ENCODE data around the gene USP54.

USP54 gene

GRCh38 chr10:73494213-73494612 is 96.9 kb downstream of the USP54 start:
- Histone ChIP-seq H3K36me3 (ENCODE audit: control insufficient read depth, insufficient read depth, low read length, severe bottlenecking) (peaks cover 3% of the 10 kb centered on the region), H3K9me3 (ENCODE audit: control insufficient read depth, low read length) (no peaks in the 10 kb centered on the region), H3K9ac (ENCODE audit: low read length) (peak overlapping the region; percentile 100), H3K27me3 (replicated peaks; ENCODE audit: control insufficient read depth, insufficient read depth, low read length) (no peaks in the 10 kb centered on the region), H3K4me3 (ENCODE audit: low read length) (peak overlapping the region; percentile 99), H3K4me1 (ENCODE audit: control insufficient read depth, insufficient read depth, low read length) (peaks cover 34% of the 10 kb centered on the region)
- DNase-seq (ENCODE audit: low read depth): no peak

- peak overlapping the region; percentile 99 for H3K4me3 ChIP-seq (ENCODE audit: low read length)
- peaks cover 34% of the 10 kb centered on the region for H3K4me1 ChIP-seq (ENCODE audit: control insufficient read depth, insufficient read depth, low read length)
- peak overlapping the region; percentile 100 for H3K9ac ChIP-seq (ENCODE audit: low read length)
- peak; percentile 55 for DNase-seq (ENCODE audit: low read depth)
- peaks cover 3% of the 10 kb centered on the region for H3K36me3 ChIP-seq (ENCODE audit: control insufficient read depth, insufficient read depth, low read length, severe bottlenecking)
- H3K9me3 ChIP-seq (ENCODE audit: control insufficient read depth, low read length): no peaks in the 10 kb centered on the region
- no peaks in the 10 kb centered on the region for H3K27me3 ChIP-seq (replicated peaks; ENCODE audit: control insufficient read depth, insufficient read depth, low read length)
These were observed 97.4 kb downstream of the USP54 start for GRCh38 chr10:73493781-73494180.

- Histone ChIP-seq H3K4me3 (ENCODE audit: low read length) (no peak overlapping the region), H3K4me1 (ENCODE audit: control insufficient read depth, insufficient read depth, low read length) (no peaks in the 10 kb centered on the region), H3K9me3 (ENCODE audit: control insufficient read depth, low read length) (no peaks in the 10 kb centered on the region)
These were observed 104.5 kb downstream of the USP54 start for GRCh38 chr10:73486601-73487000.

GRCh38 chr10:73485320-73485719 is 105.8 kb downstream of the USP54 start:
- H3K9me3 ChIP-seq (ENCODE audit: control insufficient read depth, low read length): no peaks in the 10 kb centered on the region
- no peaks in the 10 kb centered on the region for H3K4me1 ChIP-seq (ENCODE audit: control insufficient read depth, insufficient read depth, low read length)
- H3K36me3 ChIP-seq (ENCODE audit: control insufficient read depth, insufficient read depth, low read length, severe bottlenecking): peaks cover 9% of the 10 kb centered on the region
- H3K4me3 ChIP-seq (ENCODE audit: low read length): no peak overlapping the region
- no peak for DNase-seq (ENCODE audit: low read depth)
- H3K9ac ChIP-seq (ENCODE audit: low read length): no peak overlapping the region
- H3K27me3 ChIP-seq (replicated peaks; ENCODE audit: control insufficient read depth, insufficient read depth, low read length): no peaks in the 10 kb centered on the region

More at GRCh38 chr10:73486601-73487000, 104.5 kb downstream of the USP54 start:
- H3K27me3 ChIP-seq (replicated peaks; ENCODE audit: control insufficient read depth, insufficient read depth, low read length): no peaks in the 10 kb centered on the region
- DNase-seq (ENCODE audit: low read depth): no peak
- peaks cover 12% of the 10 kb centered on the region for H3K36me3 ChIP-seq (ENCODE audit: control insufficient read depth, insufficient read depth, low read length, severe bottlenecking)
- H3K9ac ChIP-seq (ENCODE audit: low read length): no peak overlapping the region

GRCh38 chr10:73480158-73480557 is 111.0 kb downstream of the USP54 start:
- no peak overlapping the region for H3K4me3 ChIP-seq (ENCODE audit: low read length)
- H3K27me3 ChIP-seq (replicated peaks; ENCODE audit: control insufficient read depth, insufficient read depth, low read length): no peaks in the 10 kb centered on the region
- DNase-seq (ENCODE audit: low read depth): peak; percentile 34
- no peaks in the 10 kb centered on the region for H3K4me1 ChIP-seq (ENCODE audit: control insufficient read depth, insufficient read depth, low read length)
- H3K9ac ChIP-seq (ENCODE audit: low read length): no peak overlapping the region
- H3K36me3 ChIP-seq (ENCODE audit: control insufficient read depth, insufficient read depth, low read length, severe bottlenecking): peaks cover 51% of the 10 kb centered on the region
- H3K9me3 ChIP-seq (ENCODE audit: control insufficient read depth, low read length): no peaks in the 10 kb centered on the region

GRCh38 chr10:73478636-73479035 is 112.5 kb downstream of the USP54 start:
- Histone ChIP-seq H3K27me3 (replicated peaks; ENCODE audit: control insufficient read depth, insufficient read depth, low read length) (no peaks in the 10 kb centered on the region), H3K4me3 (ENCODE audit: low read length) (no peak overlapping the region), H3K9me3 (ENCODE audit: control insufficient read depth, low read length) (no peaks in the 10 kb centered on the region), H3K36me3 (ENCODE audit: control insufficient read depth, insufficient read depth, low read length, severe bottlenecking) (peaks cover 66% of the 10 kb centered on the region), H3K9ac (ENCODE audit: low read length) (no peak overlapping the region), H3K4me1 (ENCODE audit: control insufficient read depth, insufficient read depth, low read length) (no peaks in the 10 kb centered on the region)
- DNase-seq (ENCODE audit: low read depth): no peak

- no peak overlapping the region for H3K4me3 ChIP-seq (ENCODE audit: low read length)
- no peaks in the 10 kb centered on the region for H3K9me3 ChIP-seq (ENCODE audit: control insufficient read depth, low read length)
- no peaks in the 10 kb centered on the region for H3K27me3 ChIP-seq (replicated peaks; ENCODE audit: control insufficient read depth, insufficient read depth, low read length)
- no peak for DNase-seq (ENCODE audit: low read depth)
- H3K36me3 ChIP-seq (ENCODE audit: control insufficient read depth, insufficient read depth, low read length, severe bottlenecking): peaks cover 91% of the 10 kb centered on the region
- peaks cover 17% of the 10 kb centered on the region for H3K4me1 ChIP-seq (ENCODE audit: control insufficient read depth, insufficient read depth, low read length)
- H3K9ac ChIP-seq (ENCODE audit: low read length): no peak overlapping the region
These were observed 119.9 kb downstream of the USP54 start for GRCh38 chr10:73471226-73471625.

- DNase-seq (ENCODE audit: low read depth): no peak
- no peaks in the 10 kb centered on the region for H3K9me3 ChIP-seq (ENCODE audit: control insufficient read depth, low read length)
- peaks cover 17% of the 10 kb centered on the region for H3K4me1 ChIP-seq (ENCODE audit: control insufficient read depth, insufficient read depth, low read length)
- H3K4me3 ChIP-seq (ENCODE audit: low read length): no peak overlapping the region
- H3K36me3 ChIP-seq (ENCODE audit: control insufficient read depth, insufficient read depth, low read length, severe bottlenecking): peaks cover 91% of the 10 kb centered on the region
- no peaks in the 10 kb centered on the region for H3K27me3 ChIP-seq (replicated peaks; ENCODE audit: control insufficient read depth, insufficient read depth, low read length)
- H3K9ac ChIP-seq (ENCODE audit: low read length): no peak overlapping the region
These were observed 121.6 kb downstream of the USP54 start for GRCh38 chr10:73469579-73469978.

GRCh38 chr10:73467206-73467605 is 123.9 kb downstream of the USP54 start:
- no peak for DNase-seq (ENCODE audit: low read depth)
- H3K4me3 ChIP-seq (ENCODE audit: low read length): no peak overlapping the region
- H3K27me3 ChIP-seq (replicated peaks; ENCODE audit: control insufficient read depth, insufficient read depth, low read length): no peaks in the 10 kb centered on the region
- H3K4me1 ChIP-seq (ENCODE audit: control insufficient read depth, insufficient read depth, low read length): peaks cover 17% of the 10 kb centered on the region
- no peaks in the 10 kb centered on the region for H3K9me3 ChIP-seq (ENCODE audit: control insufficient read depth, low read length)
- no peak overlapping the region for H3K9ac ChIP-seq (ENCODE audit: low read length)
- peaks cover 75% of the 10 kb centered on the region for H3K36me3 ChIP-seq (ENCODE audit: control insufficient read depth, insufficient read depth, low read length, severe bottlenecking)

- peaks cover 66% of the 10 kb centered on the region for H3K36me3 ChIP-seq (ENCODE audit: control insufficient read depth, insufficient read depth, low read length, severe bottlenecking)
- H3K4me3 ChIP-seq (ENCODE audit: low read length): no peak overlapping the region
- no peaks in the 10 kb centered on the region for H3K27me3 ChIP-seq (replicated peaks; ENCODE audit: control insufficient read depth, insufficient read depth, low read length)
- DNase-seq (ENCODE audit: low read depth): no peak
- H3K4me1 ChIP-seq (ENCODE audit: control insufficient read depth, insufficient read depth, low read length): peaks cover 10% of the 10 kb centered on the region
- H3K9me3 ChIP-seq (ENCODE audit: control insufficient read depth, low read length): no peaks in the 10 kb centered on the region
- H3K9ac ChIP-seq (ENCODE audit: low read length): no peak overlapping the region
These were observed 125.0 kb downstream of the USP54 start for GRCh38 chr10:73465978-73466726.

- no peak for DNase-seq (ENCODE audit: low read depth)
- peaks cover 26% of the 10 kb centered on the region for H3K36me3 ChIP-seq (ENCODE audit: control insufficient read depth, insufficient read depth, low read length, severe bottlenecking)
- H3K9me3 ChIP-seq (ENCODE audit: control insufficient read depth, low read length): no peaks in the 10 kb centered on the region
- H3K27me3 ChIP-seq (replicated peaks; ENCODE audit: control insufficient read depth, insufficient read depth, low read length): no peaks in the 10 kb centered on the region
- H3K4me1 ChIP-seq (ENCODE audit: control insufficient read depth, insufficient read depth, low read length): peaks cover 3% of the 10 kb centered on the region
- no peak overlapping the region for H3K9ac ChIP-seq (ENCODE audit: low read length)
- no peak overlapping the region for H3K4me3 ChIP-seq (ENCODE audit: low read length)
These were observed 130.2 kb downstream of the USP54 start for GRCh38 chr10:73460897-73461296.
